ENCODE results near the gene ARHGEF11. TPM values are rescaled to one million over a fixed set of nuclear protein-coding genes. Genes with fewer than 3 reads are reported as not detected.

Gene ARHGEF11
- total RNA-seq, 1 donor from 2014 or later = 18.4 TPM

- no peak for DNase-seq (ENCODE audit: low read depth in 2 of 2)
These were observed 92.0 kb downstream of the ARHGEF11 start for GRCh38 chr1:156953571-156953970.

DNA sequence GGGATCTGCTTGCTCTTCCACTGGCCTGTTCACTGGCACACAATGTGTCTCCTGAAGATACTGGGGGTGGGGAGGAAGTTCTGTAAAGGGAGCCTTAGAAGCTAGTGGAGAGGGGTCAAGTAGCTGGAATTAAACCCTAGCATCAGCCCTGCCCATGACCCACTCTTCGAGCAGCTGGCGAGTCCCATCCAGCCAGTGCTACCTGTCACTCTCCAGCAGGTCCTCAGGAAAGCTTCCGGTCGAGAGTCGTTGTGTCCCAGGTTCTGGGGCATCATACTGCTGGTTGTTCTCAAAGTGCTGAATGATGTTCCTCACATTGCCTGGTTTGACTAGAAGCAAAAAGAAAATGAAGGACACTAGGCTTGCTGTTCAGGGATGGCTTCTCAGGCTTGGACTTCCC lies 94.2 kb downstream of the ARHGEF11 start:
- no peak for DNase-seq (ENCODE audit: low read depth in 2 of 2)

DNA sequence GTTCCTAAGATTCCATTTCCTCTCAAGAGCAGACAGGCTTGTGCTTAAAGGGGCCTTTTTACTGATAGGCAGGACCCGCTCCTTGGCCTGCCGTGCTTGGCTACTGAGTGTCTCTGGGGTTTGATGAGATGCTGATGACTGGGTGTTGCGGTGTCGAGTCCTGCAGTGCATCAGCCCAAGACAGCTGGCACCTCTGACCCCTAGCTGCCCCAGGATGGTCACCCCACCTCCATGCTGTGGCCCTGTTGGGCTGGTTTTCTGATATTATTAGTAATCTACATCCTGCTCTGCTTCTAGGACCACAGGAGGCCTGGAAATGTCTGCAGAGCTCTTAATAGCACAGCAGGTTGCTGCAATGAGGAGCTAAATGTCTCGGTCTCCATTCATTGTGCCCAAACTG lies 96.4 kb downstream of the ARHGEF11 start:
- no peak for DNase-seq (ENCODE audit: low read depth in 2 of 2)

GRCh38 chr1:156948708-156949107 lies 96.8 kb downstream of the ARHGEF11 start:
- no peak for DNase-seq (ENCODE audit: low read depth in 2 of 2)

DNA sequence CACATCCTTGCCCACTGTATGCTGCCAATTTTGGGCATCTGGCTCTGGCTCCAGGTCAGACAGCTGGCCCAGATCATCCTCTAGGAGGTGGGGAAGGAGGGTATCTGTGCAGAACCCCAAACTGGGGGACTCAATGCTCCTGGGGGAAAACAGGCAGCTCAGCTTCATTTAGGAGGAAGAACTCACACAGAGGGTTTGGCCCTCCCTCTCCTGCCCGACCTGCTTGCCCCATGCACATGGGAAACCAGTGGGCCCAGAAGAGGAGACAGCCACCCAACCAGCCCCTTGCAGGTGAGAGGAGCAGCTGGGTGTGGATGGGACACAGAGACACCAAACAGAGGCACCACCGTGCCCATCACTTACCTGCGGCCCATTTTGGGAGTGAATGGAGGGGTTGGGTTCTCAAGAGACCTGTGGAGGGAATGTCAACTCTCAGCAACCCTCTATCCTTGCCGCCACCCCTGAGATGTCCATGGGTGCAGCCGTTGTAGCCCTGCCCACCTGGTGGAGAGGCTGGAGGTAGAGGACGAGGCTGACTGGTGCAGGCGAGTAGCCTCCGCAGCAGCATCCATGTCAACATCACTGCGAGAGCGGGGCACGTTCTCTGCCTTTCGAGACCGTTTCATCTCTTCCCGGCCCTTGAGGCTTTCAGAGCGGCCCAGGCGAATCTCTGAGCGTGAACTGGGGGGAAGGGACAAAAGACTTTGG lies 97.6 kb downstream of the ARHGEF11 start:
- no peak for DNase-seq (ENCODE audit: low read depth in 2 of 2)

- DNase-seq (ENCODE audit: low read depth in 2 of 2) = no peak
These were observed 98.4 kb downstream of the ARHGEF11 start for GRCh38 chr1:156947127-156947526.

GRCh38 chr1:156945881-156946661 lies 99.5 kb downstream of the ARHGEF11 start:
- no peak for DNase-seq (ENCODE audit: low read depth in 2 of 2)

- DNase-seq (ENCODE audit: low read depth in 2 of 2) = no peak
These were observed 100.7 kb downstream of the ARHGEF11 start for GRCh38 chr1:156944848-156945247.

- no peak for DNase-seq (ENCODE audit: low read depth in 2 of 2)
These were observed 101.3 kb downstream of the ARHGEF11 start for GRCh38 chr1:156944268-156944667.

DNA sequence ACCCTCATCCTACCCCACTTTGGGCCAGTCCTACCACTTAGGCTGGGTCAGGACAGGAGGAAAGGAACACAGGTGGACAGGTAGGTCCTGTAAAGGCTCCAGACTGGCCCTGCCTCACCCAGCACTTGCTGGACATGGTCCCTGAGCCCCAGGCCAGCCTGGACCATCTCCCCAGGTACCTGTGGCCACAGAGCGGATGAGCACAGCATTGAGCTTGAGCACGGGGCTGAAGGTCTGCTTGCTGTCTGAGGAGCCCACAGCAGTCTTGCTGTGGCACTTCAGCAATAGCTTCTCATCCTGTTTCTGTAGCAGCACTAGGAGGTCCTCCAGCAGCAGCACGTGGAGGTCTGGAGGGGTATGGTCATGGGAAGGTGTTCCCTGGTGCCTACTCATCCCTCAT lies 101.8 kb downstream of the ARHGEF11 start:
- no peak for DNase-seq (ENCODE audit: low read depth in 2 of 2)

- no peak for DNase-seq (ENCODE audit: low read depth in 2 of 2)
These were observed 103.0 kb downstream of the ARHGEF11 start for GRCh38 chr1:156942576-156942975.

- DNase-seq (ENCODE audit: low read depth in 2 of 2) = no peak
These were observed 103.4 kb downstream of the ARHGEF11 start for GRCh38 chr1:156942176-156942575.

GRCh38 chr1:156941675-156942074 lies 103.9 kb downstream of the ARHGEF11 start:
- DNase-seq (ENCODE audit: low read depth in 2 of 2) = no peak

DNA sequence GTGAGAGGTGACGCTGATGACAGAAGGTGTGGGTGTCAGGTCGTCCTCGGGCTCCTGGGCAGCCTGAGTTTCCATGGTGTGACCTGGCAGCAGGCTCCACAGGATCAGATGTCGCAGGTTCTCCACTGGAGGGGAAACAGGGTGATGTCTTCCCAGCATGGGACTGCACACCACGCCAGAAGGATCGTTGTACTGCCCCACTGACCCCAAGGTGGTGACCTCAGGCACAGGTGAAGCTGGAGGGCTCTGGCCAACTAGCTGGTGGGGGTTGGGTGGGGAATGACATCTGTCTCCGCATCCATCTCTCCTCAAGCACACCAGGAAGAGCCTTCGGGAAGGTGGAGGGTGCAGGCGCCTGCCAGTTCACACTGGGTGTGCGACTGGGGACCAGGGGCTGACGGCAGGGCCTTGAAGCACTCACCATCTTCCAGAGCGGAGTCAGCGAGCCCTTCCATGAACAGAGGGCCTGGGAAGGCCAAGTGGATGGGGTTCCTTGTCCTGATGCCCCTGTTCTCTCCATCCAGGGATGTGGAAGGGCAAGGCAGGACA lies 105.7 kb downstream of the ARHGEF11 start:
- no peak for DNase-seq (ENCODE audit: low read depth in 2 of 2)

DNA sequence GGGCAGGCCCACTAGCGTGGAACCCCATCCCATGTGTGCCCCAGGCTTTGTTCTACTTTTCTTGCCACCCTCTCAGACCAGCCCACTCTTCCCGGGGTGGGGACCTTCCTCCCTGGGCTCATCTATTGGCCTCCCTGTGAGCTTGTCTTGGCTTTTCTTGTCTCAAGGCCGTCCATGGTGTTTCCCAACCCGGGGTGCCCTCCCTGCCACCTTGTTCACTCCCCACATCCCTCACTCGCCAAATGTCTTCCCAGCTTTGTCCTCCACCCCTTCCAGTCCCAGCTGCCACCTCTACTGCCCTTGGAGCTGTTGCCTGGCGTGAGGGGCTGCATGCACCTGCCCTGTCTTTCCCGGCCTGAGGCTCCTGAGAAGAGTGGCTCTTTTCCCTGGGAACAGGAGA lies 106.7 kb downstream of the ARHGEF11 start:
- no peak for DNase-seq (ENCODE audit: low read depth in 2 of 2)

DNA sequence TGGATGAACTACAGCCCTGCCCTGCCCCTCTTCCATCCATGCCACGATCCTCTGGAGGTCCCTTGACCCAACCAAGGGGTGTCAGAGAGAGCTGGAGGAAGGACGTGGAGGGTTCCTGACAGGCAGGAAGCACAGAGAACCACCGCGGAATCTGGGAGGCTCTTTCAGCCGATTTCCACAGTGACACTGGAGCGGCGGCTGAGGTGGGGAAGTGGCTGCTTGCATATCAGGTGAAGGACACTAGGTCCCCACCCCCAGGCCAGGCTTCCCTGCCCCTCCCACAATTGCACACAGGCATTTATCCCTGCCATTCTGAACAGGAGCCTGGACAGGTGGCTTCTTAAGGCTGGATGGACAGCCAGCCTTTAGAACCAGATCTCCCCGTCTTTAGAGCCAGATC lies 107.7 kb downstream of the ARHGEF11 start:
- DNase-seq (ENCODE audit: low read depth in 2 of 2) = no peak

DNA sequence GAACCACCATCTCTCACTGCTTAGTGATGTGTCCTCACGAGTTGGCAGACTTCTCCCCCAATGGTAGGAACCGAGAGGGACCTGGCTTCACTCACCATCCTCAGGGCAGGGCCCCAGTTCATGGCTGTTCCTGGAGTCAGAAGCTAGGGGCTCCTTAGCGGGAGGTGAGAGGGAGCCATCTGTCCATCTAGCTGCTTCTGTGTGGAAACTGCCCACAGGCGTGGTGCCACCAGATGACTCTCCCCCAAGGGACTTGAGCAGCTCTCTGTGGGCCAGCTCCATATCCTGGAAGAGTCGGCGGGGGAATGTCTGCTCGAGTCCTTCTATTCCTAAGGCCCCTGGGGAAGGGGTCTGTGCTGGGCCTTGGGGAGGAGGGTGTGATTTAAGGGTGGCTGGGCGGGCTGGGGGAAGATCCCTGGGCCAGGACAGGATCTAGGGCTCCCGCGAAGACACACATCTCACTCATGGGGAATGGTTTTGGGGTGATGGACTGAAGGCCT lies 108.8 kb downstream of the ARHGEF11 start:
- no peak for DNase-seq (ENCODE audit: low read depth in 2 of 2)

GRCh38 chr1:156936191-156936590 lies 109.4 kb downstream of the ARHGEF11 start:
- no peak for DNase-seq (ENCODE audit: low read depth in 2 of 2)

DNA sequence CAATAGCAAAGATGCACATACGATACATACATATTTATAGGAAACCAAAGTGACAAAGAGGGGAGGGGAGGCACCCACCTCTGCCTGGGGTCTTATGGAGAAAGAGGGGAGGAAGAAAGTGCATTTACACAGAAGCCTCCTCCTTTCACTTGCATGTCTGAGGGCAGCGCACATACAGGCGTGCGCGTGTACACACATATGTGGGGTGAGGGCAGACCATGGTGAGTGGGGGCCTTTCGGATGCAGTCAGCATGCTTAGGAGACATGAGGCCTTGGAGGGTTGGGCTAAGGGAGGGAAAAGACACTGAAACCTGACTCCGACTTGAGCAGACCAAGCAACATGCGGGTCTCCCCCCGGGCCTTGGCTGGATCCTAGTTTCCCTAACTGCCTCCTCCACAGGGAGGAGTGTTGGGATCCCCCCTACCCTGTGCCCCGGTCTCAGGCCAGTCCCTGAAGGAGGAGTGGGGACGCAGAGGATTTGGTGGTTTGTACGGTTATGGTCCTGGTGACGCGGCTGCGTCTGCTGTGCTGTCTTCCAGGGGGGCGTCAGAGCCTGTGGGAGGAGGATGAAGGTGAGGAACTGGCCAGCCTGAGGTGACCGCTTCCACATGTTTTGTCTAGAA lies 109.9 kb downstream of the ARHGEF11 start:
- DNase-seq (ENCODE audit: low read depth in 2 of 2) = no peak

DNA sequence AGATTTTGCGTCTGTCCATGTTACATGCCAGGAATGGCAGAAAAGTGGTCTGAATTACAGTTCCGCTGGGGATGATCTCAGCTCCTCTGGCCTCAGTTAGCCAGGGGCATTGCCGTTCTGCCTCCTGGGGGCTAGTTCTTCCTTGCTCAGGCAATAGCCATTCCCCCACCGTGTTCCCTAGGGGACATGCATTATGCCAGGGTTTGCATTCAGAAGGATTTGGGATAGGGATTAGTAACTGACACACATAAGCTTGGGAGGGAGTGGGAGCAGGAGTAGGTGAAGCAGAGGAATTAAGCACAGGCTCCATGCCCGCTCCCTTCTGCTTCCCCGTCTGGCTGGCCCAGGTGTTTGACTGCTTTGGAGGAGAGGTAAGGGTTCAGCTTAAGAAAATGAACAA lies 112.4 kb downstream of the ARHGEF11 start:
- no peak for DNase-seq (ENCODE audit: low read depth in 2 of 2)

- DNase-seq (ENCODE audit: low read depth in 2 of 2) = no peak
These were observed 113.4 kb downstream of the ARHGEF11 start for GRCh38 chr1:156931974-156932710.

All from dermis microvascular lymphatic vessel endothelial cell (primary cell).